ENCODE results near the gene PDXP.
"Not testable (repeated sequence)": the region's sequence is repeated elsewhere in the genome, so short reads cannot be mapped to it uniquely, and the experiment has no call there.

PDXP gene

GRCh38 chr22:37681556-37682049 lies 23.1 kb downstream of the PDXP start:
- H3K9ac ChIP-seq (ENCODE audit: low read depth in 1 of 2, low read length in 2 of 2): no peak overlapping the region
- no peak overlapping the region for H3K4me3 ChIP-seq (ENCODE audit: low read depth in 1 of 2, low read length in 2 of 2)
- H3K4me1 ChIP-seq (ENCODE audit: control insufficient read depth in 1 of 2, insufficient read depth in 2 of 2, low read length in 2 of 2): peaks cover 25 to 34% of the 10 kb centered on the region in 2 donors
- H3K36me3 ChIP-seq (ENCODE audit: control insufficient read depth in 1 of 2, insufficient read depth in 2 of 2, low read length in 2 of 2): no peaks in the 10 kb centered on the region
- H3K9me3 ChIP-seq (ENCODE audit: control insufficient read depth in 1 of 2, low read length in 2 of 2): no peaks in the 10 kb centered on the region
- H3K27ac ChIP-seq (ENCODE audit: low read depth, low read length): no peak overlapping the region
- no peaks in the 10 kb centered on the region for H3K27me3 ChIP-seq (ENCODE audit: control insufficient read depth in 1 of 2, insufficient read depth in 2 of 2, low read length in 2 of 2)

GRCh38 chr22:37684803-37685615 lies 26.5 kb downstream of the PDXP start:
- H3K4me3 ChIP-seq (ENCODE audit: low read depth in 1 of 2, low read length in 2 of 2): no peak overlapping the region
- no peaks in the 10 kb centered on the region for H3K27me3 ChIP-seq (ENCODE audit: control insufficient read depth in 1 of 2, insufficient read depth in 2 of 2, low read length in 2 of 2)
- H3K9ac ChIP-seq (ENCODE audit: low read depth in 1 of 2, low read length in 2 of 2): peak overlapping the region; percentile 16 to 43
- peaks cover 7 to 17% of the 10 kb centered on the region in 2 donors for H3K36me3 ChIP-seq (ENCODE audit: control insufficient read depth in 1 of 2, insufficient read depth in 2 of 2, low read length in 2 of 2)
- H3K9me3 ChIP-seq (ENCODE audit: control insufficient read depth in 1 of 2, low read length in 2 of 2): no peaks in the 10 kb centered on the region
- peaks cover 40 to 49% of the 10 kb centered on the region in 2 donors for H3K4me1 ChIP-seq (ENCODE audit: control insufficient read depth in 1 of 2, insufficient read depth in 2 of 2, low read length in 2 of 2)
- H3K27ac ChIP-seq (ENCODE audit: low read depth, low read length): peak overlapping the region; percentile 33

GRCh38 chr22:37686002-37686982 lies 27.8 kb downstream of the PDXP start, which contains the start of gene NOL12:
TSS of gene NOL12 (plus strand) at chr22:37686343. CDS start at chr22:37686393, 50 bp downstream.
- Histone ChIP-seq H3K36me3 (ENCODE audit: control insufficient read depth in 1 of 2, insufficient read depth in 2 of 2, low read length in 2 of 2) (peaks cover 15 to 28% of the 10 kb centered on the region in 2 donors), H3K27ac (ENCODE audit: low read depth, low read length) (peak within 1 kb of the TSS; percentile 37), H3K4me1 (ENCODE audit: control insufficient read depth in 1 of 2, insufficient read depth in 2 of 2, low read length in 2 of 2) (peaks cover 34 to 39% of the 10 kb centered on the region in 2 donors), H3K27me3 (ENCODE audit: control insufficient read depth in 1 of 2, insufficient read depth in 2 of 2, low read length in 2 of 2) (no peaks in the 10 kb centered on the region), H3K4me3 (ENCODE audit: low read depth in 1 of 2, low read length in 2 of 2) (peak within 1 kb of the TSS; percentile 96 to 98), H3K9me3 (ENCODE audit: control insufficient read depth in 1 of 2, low read length in 2 of 2) (no peaks in the 10 kb centered on the region), H3K9ac (ENCODE audit: low read depth in 1 of 2, low read length in 2 of 2) (peak within 1 kb of the TSS; percentile 92 to 98)

- Histone ChIP-seq H3K9me3 (ENCODE audit: control insufficient read depth in 1 of 2, low read length in 2 of 2) (no peaks in the 10 kb centered on the region), H3K4me1 (ENCODE audit: control insufficient read depth in 1 of 2, insufficient read depth in 2 of 2, low read length in 2 of 2) (peaks cover 25 to 28% of the 10 kb centered on the region in 2 donors), H3K27me3 (ENCODE audit: control insufficient read depth in 1 of 2, insufficient read depth in 2 of 2, low read length in 2 of 2) (no peaks in the 10 kb centered on the region), H3K4me3 (ENCODE audit: low read depth in 1 of 2, low read length in 2 of 2) (no peak overlapping the region), H3K36me3 (ENCODE audit: control insufficient read depth in 1 of 2, insufficient read depth in 2 of 2, low read length in 2 of 2) (peaks cover 33 to 59% of the 10 kb centered on the region in 2 donors), H3K9ac (ENCODE audit: low read depth in 1 of 2, low read length in 2 of 2) (no peak overlapping the region), H3K27ac (ENCODE audit: low read depth, low read length) (no peak overlapping the region)
Observed at GRCh38 chr22:37690407-37690806, 31.9 kb downstream of the PDXP start.

- H3K36me3 ChIP-seq (ENCODE audit: control insufficient read depth in 1 of 2, insufficient read depth in 2 of 2, low read length in 2 of 2): peaks cover 33 to 65% of the 10 kb centered on the region in 2 donors
- H3K4me1 ChIP-seq (ENCODE audit: control insufficient read depth in 1 of 2, insufficient read depth in 2 of 2, low read length in 2 of 2): peaks cover 23 to 24% of the 10 kb centered on the region in 2 donors
- H3K4me3 ChIP-seq (ENCODE audit: low read depth in 1 of 2, low read length in 2 of 2): no peak overlapping the region
- no peaks in the 10 kb centered on the region for H3K27me3 ChIP-seq (ENCODE audit: control insufficient read depth in 1 of 2, insufficient read depth in 2 of 2, low read length in 2 of 2)
- no peaks in the 10 kb centered on the region for H3K9me3 ChIP-seq (ENCODE audit: control insufficient read depth in 1 of 2, low read length in 2 of 2)
- no peak overlapping the region for H3K27ac ChIP-seq (ENCODE audit: low read depth, low read length)
- H3K9ac ChIP-seq (ENCODE audit: low read depth in 1 of 2, low read length in 2 of 2): no peak overlapping the region
Observed at GRCh38 chr22:37690901-37691504, 32.5 kb downstream of the PDXP start.

- Histone ChIP-seq H3K4me3 (ENCODE audit: low read depth in 1 of 2, low read length in 2 of 2) (no peak overlapping the region), H3K9me3 (ENCODE audit: control insufficient read depth in 1 of 2, low read length in 2 of 2) (no peaks in the 10 kb centered on the region), H3K27me3 (ENCODE audit: control insufficient read depth in 1 of 2, insufficient read depth in 2 of 2, low read length in 2 of 2) (no peaks in the 10 kb centered on the region), H3K9ac (ENCODE audit: low read depth in 1 of 2, low read length in 2 of 2) (no peak overlapping the region), H3K36me3 (ENCODE audit: control insufficient read depth in 1 of 2, insufficient read depth in 2 of 2, low read length in 2 of 2) (peaks cover 33 to 65% of the 10 kb centered on the region in 2 donors), H3K4me1 (ENCODE audit: control insufficient read depth in 1 of 2, insufficient read depth in 2 of 2, low read length in 2 of 2) (peaks cover 17 to 20% of the 10 kb centered on the region in 2 donors), H3K27ac (ENCODE audit: low read depth, low read length) (no peak overlapping the region)
Observed at GRCh38 chr22:37692627-37693285, 34.2 kb downstream of the PDXP start.

- not testable (repeated sequence) for H3K27ac ChIP-seq (ENCODE audit: low read depth, low read length); H3K9ac ChIP-seq (ENCODE audit: low read depth in 1 of 2, low read length in 2 of 2); H3K4me3 ChIP-seq (ENCODE audit: low read depth in 1 of 2, low read length in 2 of 2); H3K9me3 ChIP-seq (ENCODE audit: control insufficient read depth in 1 of 2, low read length in 2 of 2); H3K27me3 ChIP-seq (ENCODE audit: control insufficient read depth in 1 of 2, insufficient read depth in 2 of 2, low read length in 2 of 2)
- Histone ChIP-seq H3K36me3 (ENCODE audit: control insufficient read depth in 1 of 2, insufficient read depth in 2 of 2, low read length in 2 of 2) (peaks cover 26 to 54% of the 10 kb centered on the region in 2 donors), H3K4me1 (ENCODE audit: control insufficient read depth in 1 of 2, insufficient read depth in 2 of 2, low read length in 2 of 2) (peaks cover 7 to 11% of the 10 kb centered on the region in 2 donors)
Observed at GRCh38 chr22:37694131-37694530, 35.6 kb downstream of the PDXP start.

GRCh38 chr22:37696260-37696656 lies 37.7 kb downstream of the PDXP start:
- H3K9ac ChIP-seq (ENCODE audit: low read depth in 1 of 2, low read length in 2 of 2); H3K27ac ChIP-seq (ENCODE audit: low read depth, low read length); H3K4me3 ChIP-seq (ENCODE audit: low read depth in 1 of 2, low read length in 2 of 2): not testable (repeated sequence)

More at GRCh38 chr22:37696260-37696656, 37.7 kb downstream of the PDXP start:
- H3K36me3 ChIP-seq (ENCODE audit: control insufficient read depth in 1 of 2, insufficient read depth in 2 of 2, low read length in 2 of 2): peaks cover 18 to 37% of the 10 kb centered on the region in 2 donors
- not testable (repeated sequence) for H3K27me3 ChIP-seq (ENCODE audit: control insufficient read depth in 1 of 2, insufficient read depth in 2 of 2, low read length in 2 of 2); H3K4me1 ChIP-seq (ENCODE audit: control insufficient read depth in 1 of 2, insufficient read depth in 2 of 2, low read length in 2 of 2); H3K9me3 ChIP-seq (ENCODE audit: control insufficient read depth in 1 of 2, low read length in 2 of 2)

All from duodenal mucosa (tissue), 2 donors.